T-helper 1 cell treated with Interleukin-12 subunit alpha and Interleukin-12 subunit beta and Interleukin-4 antibody, amounts not matched to agents 30 μg/mL and 1 μg/mL, for 36 hours (primary cell): ENCODE results near the gene PITHD1.
"Not testable (repeated sequence)": the region's sequence is repeated elsewhere in the genome, so short reads cannot be mapped to it uniquely, and the experiment has no call there.

Experiments
- H3K27ac Mint-ChIP-seq: one replicate; pipeline ENCODE4 v1.8.0; 2021; ENCODE audit warnings: mild to moderate bottlenecking, mixed read lengths
- H3K27me3 Mint-ChIP-seq: one replicate; pipeline ENCODE4 v1.8.0; 2021; ENCODE audit warnings: low read depth, mixed read lengths
- H3K36me3 Mint-ChIP-seq: one replicate; pipeline ENCODE4 v1.8.0; 2021; ENCODE audit warnings: low read depth, mixed read lengths
- H3K4me1 Mint-ChIP-seq: one replicate; pipeline ENCODE4 v1.8.0; 2021; ENCODE audit warnings: low read depth, mixed read lengths
- H3K4me3 Mint-ChIP-seq: one replicate; pipeline ENCODE4 v1.8.0; 2021; ENCODE audit warnings: mild to moderate bottlenecking, moderate library complexity, mixed read lengths
- H3K9me3 Mint-ChIP-seq: one replicate; pipeline ENCODE4 v1.8.0; 2021; ENCODE audit warnings: mixed read lengths

PITHD1 gene

GRCh38 chr1:23817633-23818032 is 39.4 kb downstream of the PITHD1 start:
- H3K4me1 Mint-ChIP-seq, result peaks cover 6% of the 10 kb centered on the region
- no peaks in the 10 kb centered on the region for H3K27me3 Mint-ChIP-seq
- no peak overlapping the region for H3K4me3 Mint-ChIP-seq
- no peaks in the 10 kb centered on the region for H3K9me3 Mint-ChIP-seq
- no peak overlapping the region for H3K27ac Mint-ChIP-seq
- H3K36me3 Mint-ChIP-seq, result peaks cover 13% of the 10 kb centered on the region

- peaks cover 16% of the 10 kb centered on the region for H3K4me1 Mint-ChIP-seq
- peaks cover 4% of the 10 kb centered on the region for H3K27me3 Mint-ChIP-seq
- no peaks in the 10 kb centered on the region for H3K9me3 Mint-ChIP-seq
- peak overlapping the region; percentile 89 for H3K4me3 Mint-ChIP-seq
- no peaks in the 10 kb centered on the region for H3K36me3 Mint-ChIP-seq
- peak overlapping the region; percentile 7 for H3K27ac Mint-ChIP-seq
These were observed 45.5 kb downstream of the PITHD1 start for GRCh38 chr1:23823767-23824166.

- Mint-ChIP-seq H3K4me3 (peak overlapping the region; percentile 89), H3K27ac (peak overlapping the region; percentile 88), H3K4me1 (peaks cover 16% of the 10 kb centered on the region), H3K27me3 (peaks cover 4% of the 10 kb centered on the region), H3K9me3 (no peaks in the 10 kb centered on the region), H3K36me3 (no peaks in the 10 kb centered on the region)
These were observed 46.5 kb downstream of the PITHD1 start for GRCh38 chr1:23824711-23825075.

- peak within 1 kb of the TSS; percentile 89 for H3K4me3 Mint-ChIP-seq
- peaks cover 4% of the 10 kb centered on the region for H3K27me3 Mint-ChIP-seq
- peak within 1 kb of the TSS; percentile 88 for H3K27ac Mint-ChIP-seq
- no peaks in the 10 kb centered on the region for H3K9me3 Mint-ChIP-seq
- peaks cover 16% of the 10 kb centered on the region for H3K4me1 Mint-ChIP-seq
- H3K36me3 Mint-ChIP-seq, result no peaks in the 10 kb centered on the region
These were observed 47.0 kb downstream of the PITHD1 start, which contains the start of gene HMGCL for GRCh38 chr1:23825076-23825761. TSS of gene HMGCL (minus strand) at chr1:23825429. CDS start at chr1:23825415, 14 bp downstream.

- peak overlapping the region; percentile 89 for H3K4me3 Mint-ChIP-seq
- peaks cover 4% of the 10 kb centered on the region for H3K27me3 Mint-ChIP-seq
- H3K9me3 Mint-ChIP-seq, result no peaks in the 10 kb centered on the region
- peaks cover 16% of the 10 kb centered on the region for H3K4me1 Mint-ChIP-seq
- H3K27ac Mint-ChIP-seq, result peak overlapping the region; percentile 88
- H3K36me3 Mint-ChIP-seq, result no peaks in the 10 kb centered on the region
These were observed 47.7 kb downstream of the PITHD1 start for GRCh38 chr1:23825762-23826522.

- not testable (repeated sequence) for H3K4me3 Mint-ChIP-seq, H3K36me3 Mint-ChIP-seq, H3K27me3 Mint-ChIP-seq, H3K9me3 Mint-ChIP-seq, H3K27ac Mint-ChIP-seq
- peaks cover 16% of the 10 kb centered on the region for H3K4me1 Mint-ChIP-seq
These were observed 48.4 kb downstream of the PITHD1 start for GRCh38 chr1:23826590-23826989.

GRCh38 chr1:23827717-23828116 is 49.5 kb downstream of the PITHD1 start:
- Mint-ChIP-seq H3K36me3 (no peaks in the 10 kb centered on the region), H3K27me3 (peaks cover 4% of the 10 kb centered on the region), H3K4me1 (peaks cover 11% of the 10 kb centered on the region), H3K4me3 (no peak overlapping the region), H3K27ac (no peak overlapping the region), H3K9me3 (no peaks in the 10 kb centered on the region)

GRCh38 chr1:23834156-23834555 is 55.9 kb downstream of the PITHD1 start:
- H3K4me3 Mint-ChIP-seq, H3K27ac Mint-ChIP-seq, H3K27me3 Mint-ChIP-seq, H3K4me1 Mint-ChIP-seq, H3K9me3 Mint-ChIP-seq, H3K36me3 Mint-ChIP-seq: not testable (repeated sequence)

- no peaks in the 10 kb centered on the region for H3K36me3 Mint-ChIP-seq
- H3K27me3 Mint-ChIP-seq, result peaks cover 3% of the 10 kb centered on the region
- peaks cover 7% of the 10 kb centered on the region for H3K4me1 Mint-ChIP-seq
These were observed 57.8 kb downstream of the PITHD1 start for GRCh38 chr1:23836037-23836436.

More at GRCh38 chr1:23836037-23836436, 57.8 kb downstream of the PITHD1 start:
- H3K9me3 Mint-ChIP-seq, result no peaks in the 10 kb centered on the region
- H3K27ac Mint-ChIP-seq, result no peak overlapping the region
- H3K4me3 Mint-ChIP-seq, result no peak overlapping the region
